ENCODE measurements around the gene SAFB.

SAFB gene

GRCh38 chr19:5676772-5677105 is 53.9 kb downstream of the SAFB start:
- Histone ChIP-seq H3K79me2 (ENCODE audit: insufficient read depth, low read length) (peaks cover 13% of the 10 kb centered on the region), H3K9ac (ENCODE audit: low read depth, low read length) (no peak overlapping the region), H3K4me3 (ENCODE audit: low read depth in 1 of 2, low read length in 2 of 2) (no peak overlapping the region), H3K9me3 (ENCODE audit: insufficient read depth, low read length, severe bottlenecking) (no peaks in the 10 kb centered on the region), H4K20me1 (ENCODE audit: insufficient read depth, low read length) (0 out of 2 replicates have a peak, but pooled peaks cover 8% of the 10 kb centered on the region), H3K27ac (ENCODE audit: low read length) (no peak overlapping the region), H2AFZ (ENCODE audit: low read depth, low read length) (no peak overlapping the region), H3K4me2 (ENCODE audit: insufficient read depth, low read length) (no peak overlapping the region), H3K27me3 (ENCODE audit: insufficient read depth, low read length, poor library complexity) (no peaks in the 10 kb centered on the region), H3K36me3 (ENCODE audit: insufficient read depth, low read length) (peaks cover 21% of the 10 kb centered on the region), H3K4me1 (ENCODE audit: insufficient read depth, low read length) (peaks cover 20% of the 10 kb centered on the region)
- TF ChIP-seq, protein P1, sequence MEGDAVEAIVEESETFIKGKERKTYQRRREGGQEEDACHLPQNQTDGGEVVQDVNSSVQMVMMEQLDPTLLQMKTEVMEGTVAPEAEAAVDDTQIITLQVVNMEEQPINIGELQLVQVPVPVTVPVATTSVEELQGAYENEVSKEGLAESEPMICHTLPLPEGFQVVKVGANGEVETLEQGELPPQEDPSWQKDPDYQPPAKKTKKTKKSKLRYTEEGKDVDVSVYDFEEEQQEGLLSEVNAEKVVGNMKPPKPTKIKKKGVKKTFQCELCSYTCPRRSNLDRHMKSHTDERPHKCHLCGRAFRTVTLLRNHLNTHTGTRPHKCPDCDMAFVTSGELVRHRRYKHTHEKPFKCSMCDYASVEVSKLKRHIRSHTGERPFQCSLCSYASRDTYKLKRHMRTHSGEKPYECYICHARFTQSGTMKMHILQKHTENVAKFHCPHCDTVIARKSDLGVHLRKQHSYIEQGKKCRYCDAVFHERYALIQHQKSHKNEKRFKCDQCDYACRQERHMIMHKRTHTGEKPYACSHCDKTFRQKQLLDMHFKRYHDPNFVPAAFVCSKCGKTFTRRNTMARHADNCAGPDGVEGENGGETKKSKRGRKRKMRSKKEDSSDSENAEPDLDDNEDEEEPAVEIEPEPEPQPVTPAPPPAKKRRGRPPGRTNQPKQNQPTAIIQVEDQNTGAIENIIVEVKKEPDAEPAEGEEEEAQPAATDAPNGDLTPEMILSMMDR (IDR thresholded peaks at IDR 0.05; ENCODE audit: borderline replicate concordance, extremely low read depth, low read length, poor library complexity, severe bottlenecking) = no peak
- TF ChIP-seq EZH2 (IDR thresholded peaks at IDR 0.05; ENCODE audit: borderline replicate concordance, low read depth, low read length, severe bottlenecking) = no peak
- DNase-seq (no peak), ATAC-seq (ENCODE audit: insufficient read depth, low read depth) (no peak)

DNA sequence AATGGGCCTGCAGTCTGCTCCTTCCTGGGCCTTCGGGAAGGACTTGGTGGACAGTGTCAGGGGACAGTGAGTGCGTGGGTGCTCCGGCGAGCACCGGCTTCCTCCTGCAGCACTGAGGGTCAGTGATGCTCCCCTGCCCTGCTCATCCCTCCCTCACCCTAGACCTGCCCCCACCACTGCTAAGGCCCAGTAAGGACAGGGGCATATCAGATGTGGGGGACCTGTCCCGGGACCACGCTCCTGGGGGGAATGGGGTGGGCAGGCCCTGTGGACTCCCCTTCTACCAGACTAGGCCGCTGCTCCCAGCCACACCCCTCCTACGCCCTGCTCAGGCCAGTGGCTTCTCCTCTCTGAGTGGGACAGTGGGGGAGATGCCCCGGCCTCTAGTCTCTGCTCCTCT is 54.3 kb downstream of the SAFB start:
- Histone ChIP-seq H3K4me1 (ENCODE audit: insufficient read depth, low read length) (peaks cover 24% of the 10 kb centered on the region), H3K27ac (ENCODE audit: low read length) (no peak overlapping the region), H3K36me3 (ENCODE audit: insufficient read depth, low read length) (peaks cover 17% of the 10 kb centered on the region), H3K9me3 (ENCODE audit: insufficient read depth, low read length, severe bottlenecking) (no peaks in the 10 kb centered on the region), H3K27me3 (ENCODE audit: insufficient read depth, low read length, poor library complexity) (no peaks in the 10 kb centered on the region), H3K9ac (ENCODE audit: low read depth, low read length) (no peak overlapping the region), H2AFZ (ENCODE audit: low read depth, low read length) (no peak overlapping the region), H3K4me3 (ENCODE audit: low read depth in 1 of 2, low read length in 2 of 2) (no peak overlapping the region), H3K79me2 (ENCODE audit: insufficient read depth, low read length) (peaks cover 13% of the 10 kb centered on the region), H4K20me1 (ENCODE audit: insufficient read depth, low read length) (0 out of 2 replicates have a peak, but pooled peaks cover 9% of the 10 kb centered on the region), H3K4me2 (ENCODE audit: insufficient read depth, low read length) (no peak overlapping the region)
- DNase-seq (no peak), ATAC-seq (ENCODE audit: insufficient read depth, low read depth) (no peak)
- TF ChIP-seq, protein P1 (IDR thresholded peaks at IDR 0.05; ENCODE audit: borderline replicate concordance, extremely low read depth, low read length, poor library complexity, severe bottlenecking) = no peak
- TF ChIP-seq EZH2 (IDR thresholded peaks at IDR 0.05; ENCODE audit: borderline replicate concordance, low read depth, low read length, severe bottlenecking) = no peak

GRCh38 chr19:5677580-5677979 is 54.7 kb downstream of the SAFB start:
- H3K79me2 ChIP-seq (ENCODE audit: insufficient read depth, low read length) = peaks cover 13% of the 10 kb centered on the region
- DNase-seq (no peak), ATAC-seq (ENCODE audit: insufficient read depth, low read depth) (no peak)
- H2AFZ ChIP-seq (ENCODE audit: low read depth, low read length) = no peak overlapping the region
- peaks cover 24% of the 10 kb centered on the region for H3K4me1 ChIP-seq (ENCODE audit: insufficient read depth, low read length)
- H3K4me3 ChIP-seq (ENCODE audit: low read depth in 1 of 2, low read length in 2 of 2) = no peak overlapping the region
- no peak overlapping the region for H3K4me2 ChIP-seq (ENCODE audit: insufficient read depth, low read length)
- H3K27ac ChIP-seq (ENCODE audit: low read length) = no peak overlapping the region
- H4K20me1 ChIP-seq (ENCODE audit: insufficient read depth, low read length) = 0 out of 2 replicates have a peak, but pooled peaks cover 9% of the 10 kb centered on the region
- no peak overlapping the region for H3K9ac ChIP-seq (ENCODE audit: low read depth, low read length)
- no peaks in the 10 kb centered on the region for H3K27me3 ChIP-seq (ENCODE audit: insufficient read depth, low read length, poor library complexity)
- H3K36me3 ChIP-seq (ENCODE audit: insufficient read depth, low read length) = peaks cover 17% of the 10 kb centered on the region
- no peaks in the 10 kb centered on the region for H3K9me3 ChIP-seq (ENCODE audit: insufficient read depth, low read length, severe bottlenecking)
- no peak for TF ChIP-seq EZH2 (IDR thresholded peaks at IDR 0.05; ENCODE audit: borderline replicate concordance, low read depth, low read length, severe bottlenecking)
- TF ChIP-seq, protein P1 (IDR thresholded peaks at IDR 0.05; ENCODE audit: borderline replicate concordance, extremely low read depth, low read length, poor library complexity, severe bottlenecking) = no peak

Data from DND-41 (cell line).